AG09309 (cell line): ENCODE data around the gene CDS1.

Experiments used
- DNase-seq: peaks from one replicate; pipeline ENCODE4 v3.0.0-alpha.2; 2010; ENCODE audit warnings: low read depth
- H3K4me3 ChIP-seq: 2 replicates; pipeline ENCODE4 v1.5.1; 2011; ENCODE audit warnings: mild to moderate bottlenecking, low read depth, low read length, moderate library complexity; ENCODE audit not compliant: control insufficient read depth
- TF ChIP-seq, protein P1 (sequence below): IDR thresholded peaks from 2 replicates; pipeline ENCODE4 v1.5.1; 2011; ENCODE audit warnings: mild to moderate bottlenecking, low read depth, low read length, inconsistent platforms; ENCODE audit not compliant: insufficient read depth, control insufficient read depth; ENCODE audit errors: missing control alignments

CDS1 gene

DNA sequence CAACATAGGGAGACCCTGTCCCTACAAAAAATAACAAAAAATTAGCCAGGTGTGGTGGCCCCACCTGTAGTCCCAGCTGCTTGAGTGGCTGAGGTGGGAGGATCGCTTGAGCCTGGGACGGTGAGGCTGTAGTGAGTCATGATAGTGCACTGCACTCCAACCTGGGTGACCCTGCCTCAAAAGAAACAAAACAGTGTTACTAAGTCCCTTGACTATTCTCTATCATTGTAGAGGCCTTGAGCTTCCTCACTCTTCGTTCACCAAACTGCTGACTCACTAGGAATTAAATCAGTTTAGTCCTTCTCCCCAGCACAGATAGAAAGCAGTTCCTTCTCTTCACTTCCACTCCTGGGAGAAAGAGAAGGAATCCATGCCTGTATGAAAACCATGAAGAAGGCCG, 14.5 kb downstream of the CDS1 start:
- DNase-seq = no peak
- H3K4me3 ChIP-seq = no peak overlapping the region
- TF ChIP-seq, protein P1, sequence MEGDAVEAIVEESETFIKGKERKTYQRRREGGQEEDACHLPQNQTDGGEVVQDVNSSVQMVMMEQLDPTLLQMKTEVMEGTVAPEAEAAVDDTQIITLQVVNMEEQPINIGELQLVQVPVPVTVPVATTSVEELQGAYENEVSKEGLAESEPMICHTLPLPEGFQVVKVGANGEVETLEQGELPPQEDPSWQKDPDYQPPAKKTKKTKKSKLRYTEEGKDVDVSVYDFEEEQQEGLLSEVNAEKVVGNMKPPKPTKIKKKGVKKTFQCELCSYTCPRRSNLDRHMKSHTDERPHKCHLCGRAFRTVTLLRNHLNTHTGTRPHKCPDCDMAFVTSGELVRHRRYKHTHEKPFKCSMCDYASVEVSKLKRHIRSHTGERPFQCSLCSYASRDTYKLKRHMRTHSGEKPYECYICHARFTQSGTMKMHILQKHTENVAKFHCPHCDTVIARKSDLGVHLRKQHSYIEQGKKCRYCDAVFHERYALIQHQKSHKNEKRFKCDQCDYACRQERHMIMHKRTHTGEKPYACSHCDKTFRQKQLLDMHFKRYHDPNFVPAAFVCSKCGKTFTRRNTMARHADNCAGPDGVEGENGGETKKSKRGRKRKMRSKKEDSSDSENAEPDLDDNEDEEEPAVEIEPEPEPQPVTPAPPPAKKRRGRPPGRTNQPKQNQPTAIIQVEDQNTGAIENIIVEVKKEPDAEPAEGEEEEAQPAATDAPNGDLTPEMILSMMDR = no peak

DNA sequence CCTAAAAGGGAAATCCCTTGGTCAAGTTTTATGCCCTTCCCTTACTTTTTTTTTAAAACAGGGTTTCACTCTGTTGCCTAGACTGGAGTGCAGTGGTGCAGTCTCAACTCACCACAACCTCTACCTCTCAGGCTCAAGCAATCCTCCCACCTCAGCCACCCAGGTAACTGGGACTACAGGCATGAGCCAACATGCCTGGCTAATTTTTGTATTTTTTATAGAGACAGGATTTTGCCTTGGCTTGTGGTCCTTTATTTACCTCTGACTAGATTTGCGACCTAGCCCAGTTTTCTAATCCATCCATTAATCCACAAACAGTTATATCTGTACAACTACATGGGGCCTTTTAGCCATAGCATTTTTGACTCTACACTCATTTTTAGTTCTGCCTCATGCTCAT, 23.7 kb downstream of the CDS1 start:
- TF ChIP-seq, protein P1 = no peak
- no peak for DNase-seq
- no peak overlapping the region for H3K4me3 ChIP-seq

DNA sequence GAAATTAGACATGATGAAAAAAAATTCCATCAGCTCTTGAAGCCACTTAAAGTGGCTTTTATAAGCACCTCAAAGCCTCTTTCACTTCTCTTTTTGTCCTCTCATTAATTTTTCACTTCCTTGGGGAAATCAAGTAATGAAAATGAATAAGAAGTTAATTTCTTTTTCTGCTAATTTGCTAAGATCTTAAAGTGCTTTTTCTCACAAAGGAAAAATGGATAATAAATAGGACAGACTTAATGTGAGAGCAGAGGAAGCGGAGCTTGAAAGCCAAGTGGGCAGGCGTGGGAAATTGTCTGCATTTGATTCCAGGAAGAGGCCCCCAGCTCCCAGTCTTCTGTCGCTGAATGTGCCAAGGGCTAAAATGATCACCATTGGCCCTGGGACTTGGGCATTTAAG, 28.6 kb downstream of the CDS1 start:
- TF ChIP-seq, protein P1 = no peak
- no peak overlapping the region for H3K4me3 ChIP-seq
- DNase-seq = no peak

DNA sequence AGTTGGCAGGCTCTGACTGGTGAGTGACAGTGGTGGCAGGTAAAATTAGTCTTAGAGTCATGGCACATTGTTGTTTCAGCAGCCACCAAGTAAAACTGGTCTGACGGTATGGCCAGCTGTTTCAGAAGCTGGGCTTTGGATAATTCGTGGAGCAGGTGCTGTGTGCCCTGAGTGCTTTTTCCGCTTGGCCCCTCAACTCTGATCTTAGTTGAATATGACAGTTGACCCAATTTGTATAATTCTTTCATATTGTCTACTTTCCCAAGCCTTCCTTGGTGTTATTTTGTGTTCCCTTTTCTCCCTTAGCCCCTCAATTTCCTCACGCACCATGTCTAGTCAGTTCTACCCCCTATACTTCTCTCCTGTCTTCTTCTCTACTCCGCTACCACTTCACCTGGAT, 32.0 kb downstream of the CDS1 start:
- no peak overlapping the region for H3K4me3 ChIP-seq
- no peak for DNase-seq
- TF ChIP-seq, protein P1 = no peak

DNA sequence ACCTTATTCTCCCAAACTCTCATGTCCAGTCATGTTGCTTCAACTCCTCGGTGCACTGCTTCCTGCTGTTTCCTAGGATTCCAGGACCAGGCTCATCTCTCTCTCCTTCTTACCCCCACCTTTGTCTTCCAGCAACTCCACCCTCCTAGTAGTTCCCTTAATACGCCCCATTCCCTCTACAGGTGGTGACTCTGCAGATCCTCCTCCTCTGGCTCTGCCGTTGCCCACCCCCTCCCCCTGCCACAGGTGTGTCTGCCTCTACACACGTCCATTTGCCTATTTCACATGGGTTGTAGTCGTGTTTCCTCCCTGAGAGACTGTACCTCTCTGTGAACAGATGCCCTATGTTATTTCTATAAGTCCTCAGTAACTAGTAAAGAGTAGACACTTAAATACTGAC, 32.4 kb downstream of the CDS1 start:
- TF ChIP-seq, protein P1 = no peak
- no peak for DNase-seq
- H3K4me3 ChIP-seq = no peak overlapping the region

DNA sequence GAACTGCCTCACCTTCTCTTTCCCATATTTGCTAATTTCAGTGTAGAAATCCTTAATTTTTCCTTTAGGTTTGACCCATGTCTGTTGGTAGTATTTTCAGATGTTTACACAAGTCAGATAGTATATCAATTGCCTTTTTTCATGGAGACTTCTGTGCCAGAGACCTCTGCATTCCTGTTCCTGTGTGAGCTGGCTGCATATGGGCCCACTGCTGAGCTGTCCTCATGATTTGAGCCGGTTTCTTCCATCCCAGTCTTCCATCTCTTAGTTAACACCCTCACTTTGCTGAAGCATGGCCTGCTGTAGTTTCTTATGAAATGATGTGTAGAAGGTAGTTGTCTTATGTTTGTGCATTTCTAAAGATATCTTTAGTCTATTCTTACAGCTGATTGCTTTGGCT, 40.0 kb downstream of the CDS1 start:
- TF ChIP-seq, protein P1 = no peak
- no peak overlapping the region for H3K4me3 ChIP-seq
- no peak for DNase-seq

DNA sequence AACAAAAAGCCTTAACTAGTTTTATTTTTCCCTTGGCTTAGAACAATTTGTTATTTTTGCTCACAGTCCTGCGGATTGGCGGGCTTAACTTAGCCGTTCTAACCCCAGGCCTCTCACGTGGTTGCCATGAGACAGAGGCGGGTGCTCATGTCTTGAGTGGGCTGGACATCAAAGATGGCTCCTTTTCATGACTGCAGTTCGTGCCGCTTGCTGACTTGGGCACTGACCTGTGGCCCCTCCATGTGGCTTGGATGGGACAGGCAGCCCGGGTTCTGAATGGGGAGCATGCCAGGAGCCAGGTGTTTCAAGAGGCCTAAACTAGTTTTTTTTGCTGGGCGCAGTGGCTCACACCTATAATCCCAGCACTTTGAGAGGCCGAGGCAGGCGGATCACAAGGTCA, 40.7 kb downstream of the CDS1 start:
- H3K4me3 ChIP-seq = no peak overlapping the region
- no peak for DNase-seq

More for the DNA sequence above, 40.7 kb downstream of the CDS1 start:
- TF ChIP-seq, protein P1 = no peak
